Lung (tissue), 12 donors: ENCODE results near the gene ATXN8OS. TPM values are rescaled to one million over a fixed set of nuclear protein-coding genes. Genes with fewer than 3 reads are reported as not detected.

Experiments used
- ATAC-seq: fragments of 200-7000 bp; cut with Tn5 transposase; one replicate; pipeline ENCODE4 v1.9.1; 2020; ENCODE audit warnings: moderate number of reproducible peaks; ENCODE audit not compliant: insufficient read depth, low FRiP score
- DNase-seq, 3 donors: peaks; one replicate each; pipeline ENCODE4 v3.0.0-alpha.2; 2013 to 2017
- H3K27ac ChIP-seq, 2 donors: one replicate each; pipeline ENCODE4 v1.5.1; 2013; ENCODE audit warnings: mild to moderate bottlenecking in 2 of 2, moderate library complexity in 2 of 2, control low read depth in 1 of 2, inconsistent platforms in 1 of 2, low read depth in 1 of 2, low read length in 1 of 2
- H3K27me3 ChIP-seq, 3 donors: one replicate each; pipeline ENCODE4 v1.5.1; 2013; ENCODE audit warnings: low read length in 2 of 3; ENCODE audit not compliant: control insufficient read depth in 3 of 3, insufficient read depth in 3 of 3
- H3K36me3 ChIP-seq, 4 donors: one replicate each; pipeline ENCODE4 v1.5.1; 2013; ENCODE audit warnings: low read length in 4 of 4, mild to moderate bottlenecking in 1 of 4, moderate library complexity in 1 of 4; ENCODE audit not compliant: control insufficient read depth in 4 of 4, insufficient read depth in 4 of 4
- H3K4me1 ChIP-seq, 5 donors: one replicate each; pipeline ENCODE4 v1.5.1; 2013; ENCODE audit warnings: low read length in 5 of 5, mild to moderate bottlenecking in 2 of 5, moderate library complexity in 1 of 5; ENCODE audit not compliant: control insufficient read depth in 5 of 5, insufficient read depth in 5 of 5
- H3K4me3 ChIP-seq: one replicate; pipeline ENCODE4 v1.5.1; 2013; ENCODE audit warnings: mild to moderate bottlenecking, control low read depth, moderate library complexity
- H3K9ac ChIP-seq, 2 donors: one replicate each; pipeline ENCODE4 v1.5.1; 2013; ENCODE audit warnings: low read length in 2 of 2, control low read depth in 1 of 2; ENCODE audit not compliant: insufficient read depth in 1 of 2
- H3K9me3 ChIP-seq, 4 donors: one replicate each; pipeline ENCODE4 v1.5.1; 2013; ENCODE audit warnings: low read length in 3 of 4, mild to moderate bottlenecking in 1 of 4, moderate library complexity in 1 of 4; ENCODE audit not compliant: control insufficient read depth in 4 of 4, insufficient read depth in 3 of 4
- CTCF ChIP-seq: IDR thresholded peaks from 2 replicates; pipeline ENCODE4 v1.5.1; 2012; ENCODE audit warnings: mild to moderate bottlenecking; ENCODE audit errors: control extremely low read depth, extremely low read depth
- WGBS, 2 donors: extraction: QIAGEN DNeasy Blood & Tissue Kit; methylation state at CpG; one replicate each; pipeline ENCODE4 v1.1.7; 2013; 5-methylcytosine and 5-hydroxymethylcytosine counted together
- polyA plus RNA-seq, 2 donors: library from polyadenylated mRNA; stranded (reverse); fragments of 200-250 nt; gene quantifications; one replicate each; pipeline ENCODE4 v1.2.1, GENCODE V29; 2013
- total RNA-seq, 2 donors: library from RNA; depleted of rRNA in 1 of 2; stranded (reverse); fragments of >200 nt in 1 of 2; gene quantifications; one replicate each; pipeline ENCODE4 v1.2.1, GENCODE V29; 2014 to 2021
- donor health status: control.
- donor health status: control.
- donor health status: Bipolar disorder and iron deficiency.
- donor health status: healthy.
- donor health status: DM: yes; HTN: yes; CAD: no.

The ATXN8OS gene
- total and polyA plus RNA-seq, 4 donors = not detected

GRCh38 chr13:70170689-70171088 is 63.1 kb downstream of the ATXN8OS start:
- H3K4me3 ChIP-seq = no peak overlapping the region
- no peaks in the 10 kb centered on the region for H3K4me1 ChIP-seq
- no peak overlapping the region for H3K27ac ChIP-seq
- H3K27me3 ChIP-seq = no peaks in the 10 kb centered on the region
- H3K9ac ChIP-seq = no peak overlapping the region
- 83 to 95% methylated on average over 5 of the region's 5 CpGs for WGBS, 2 donors
- no peaks in the 10 kb centered on the region for H3K36me3 ChIP-seq
- no peak for ATAC-seq
- DNase-seq = no peak
- TF ChIP-seq CTCF = no peak
- H3K9me3 ChIP-seq = no peaks in the 10 kb centered on the region

GRCh38 chr13:70171151-70171550 is 63.5 kb downstream of the ATXN8OS start:
- DNase-seq (no peak), ATAC-seq (no peak)
- H3K9ac ChIP-seq = no peak overlapping the region
- no peaks in the 10 kb centered on the region for H3K4me1 ChIP-seq
- no peak for TF ChIP-seq CTCF
- H3K4me3 ChIP-seq = no peak overlapping the region
- no peaks in the 10 kb centered on the region for H3K9me3 ChIP-seq
- H3K36me3 ChIP-seq = no peaks in the 10 kb centered on the region
- H3K27ac ChIP-seq = no peak overlapping the region
- no peaks in the 10 kb centered on the region for H3K27me3 ChIP-seq
- WGBS, 2 donors = 69 to 83% methylated on average over 3 of the region's 3 CpGs

- ATAC-seq (no peak), DNase-seq (peak in 2 of 3 donors; percentile 14 to 24)
- 63 to 74% methylated on average over 1 of the region's 1 CpG for WGBS, 2 donors
- Histone ChIP-seq H3K4me1 (no peaks in the 10 kb centered on the region), H3K27ac (no peak overlapping the region), H3K9ac (no peak overlapping the region), H3K27me3 (no peaks in the 10 kb centered on the region), H3K9me3 (no peaks in the 10 kb centered on the region), H3K36me3 (no peaks in the 10 kb centered on the region), H3K4me3 (no peak overlapping the region)
- no peak for TF ChIP-seq CTCF
Measured at GRCh38 chr13:70172946-70173597, 65.4 kb downstream of the ATXN8OS start.

GRCh38 chr13:70173598-70173959 is 66.0 kb downstream of the ATXN8OS start:
- Histone ChIP-seq H3K9me3 (no peaks in the 10 kb centered on the region), H3K9ac (no peak overlapping the region), H3K27me3 (no peaks in the 10 kb centered on the region), H3K27ac (no peak overlapping the region), H3K36me3 (no peaks in the 10 kb centered on the region), H3K4me3 (no peak overlapping the region), H3K4me1 (peaks cover 0 to 2% (median 0%) of the 10 kb centered on the region in 5 donors)
- DNase-seq (no peak), ATAC-seq (no peak)
- WGBS, 2 donors = 59 to 69% methylated on average over 1 of the region's 1 CpG
- TF ChIP-seq CTCF = no peak
